GM04503 (cell line): ENCODE data around the gene FAM216B.
"Not testable (repeated sequence)": the region's sequence is repeated elsewhere in the genome, so short reads cannot be mapped to it uniquely, and the experiment has no call there.

ENCODE experiments used
- DNase-seq: peaks from one replicate; pipeline ENCODE4 v3.0.0-alpha.2; 2012; ENCODE audit warnings: low read depth

FAM216B gene

GRCh38 chr13:42786715-42787114, 5.3 kb downstream of the FAM216B start:
- DNase-seq: no peak

DNA sequence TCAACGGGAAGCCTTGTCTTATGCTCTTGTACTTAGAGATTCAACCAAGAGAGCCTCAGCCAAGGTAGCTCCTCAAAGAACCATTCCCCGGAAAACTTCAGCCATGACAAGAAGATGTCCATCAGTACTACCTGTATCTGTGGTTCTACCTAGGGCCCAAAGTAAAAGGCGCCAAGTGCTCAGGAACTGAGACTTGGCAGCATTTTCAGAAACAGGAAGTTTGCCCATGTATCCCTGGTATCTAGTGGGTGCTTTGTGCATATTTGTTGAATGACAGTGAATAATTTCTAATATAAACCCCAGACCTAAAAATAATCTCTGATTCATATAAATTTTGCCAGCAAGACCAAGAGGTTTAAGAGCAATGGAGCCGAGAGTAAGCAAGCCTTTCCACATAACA, 7.2 kb downstream of the FAM216B start:
- no peak for DNase-seq

DNA sequence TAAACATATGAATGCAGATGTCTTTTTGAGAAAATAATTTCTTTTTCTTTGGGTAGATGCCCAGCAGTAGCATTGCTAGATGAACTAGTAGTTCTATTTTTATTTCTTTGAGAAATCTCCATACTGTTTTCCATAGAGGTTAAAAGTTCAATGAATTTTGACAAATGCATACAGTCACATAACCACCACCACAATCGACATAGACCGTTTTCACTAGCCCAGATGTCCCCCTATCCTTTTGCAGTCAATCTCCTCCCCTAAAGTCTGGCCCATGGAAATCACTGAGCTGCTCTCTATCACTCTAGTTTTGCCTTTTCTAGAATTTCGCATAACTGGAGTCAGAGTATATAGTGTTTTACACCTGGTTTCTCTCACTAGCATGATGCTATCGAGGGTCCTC, 10.8 kb downstream of the FAM216B start:
- no peak for DNase-seq

GRCh38 chr13:42794577-42795275, 13.3 kb downstream of the FAM216B start:
- no peak for DNase-seq

GRCh38 chr13:42795666-42796065, 14.3 kb downstream of the FAM216B start:
- no peak for DNase-seq

DNA sequence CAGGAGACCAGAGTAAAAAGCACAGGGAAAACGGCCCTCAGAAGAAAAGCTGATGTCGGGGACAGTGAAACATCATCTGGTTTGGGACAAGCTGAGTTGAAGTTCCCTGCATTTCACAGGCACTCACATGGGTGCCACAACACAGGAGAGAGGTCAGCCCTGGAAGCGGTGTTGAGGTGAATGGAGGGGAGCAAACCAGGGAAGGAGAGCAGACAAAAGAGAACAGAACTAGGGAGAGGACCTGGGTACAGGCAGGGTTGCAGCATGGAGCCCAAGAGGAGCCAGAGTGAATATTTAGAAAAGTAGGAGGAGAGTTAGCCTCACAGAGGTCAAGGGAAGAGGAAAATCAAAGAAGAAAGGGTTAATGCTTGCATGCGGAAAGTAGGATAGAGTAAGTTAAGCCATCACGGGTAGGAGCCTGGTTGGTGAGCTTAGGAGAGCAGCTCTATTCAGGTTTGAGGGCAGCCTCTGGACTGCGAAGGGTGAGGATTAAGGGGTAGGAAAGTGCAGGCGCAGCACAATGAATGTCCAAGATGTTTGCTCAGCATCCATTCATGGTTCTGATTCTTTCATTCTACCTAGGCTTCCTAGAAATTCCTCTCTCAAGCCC, 15.5 kb downstream of the FAM216B start:
- no peak for DNase-seq

GRCh38 chr13:42798118-42798517, 16.7 kb downstream of the FAM216B start:
- DNase-seq: no peak

DNA sequence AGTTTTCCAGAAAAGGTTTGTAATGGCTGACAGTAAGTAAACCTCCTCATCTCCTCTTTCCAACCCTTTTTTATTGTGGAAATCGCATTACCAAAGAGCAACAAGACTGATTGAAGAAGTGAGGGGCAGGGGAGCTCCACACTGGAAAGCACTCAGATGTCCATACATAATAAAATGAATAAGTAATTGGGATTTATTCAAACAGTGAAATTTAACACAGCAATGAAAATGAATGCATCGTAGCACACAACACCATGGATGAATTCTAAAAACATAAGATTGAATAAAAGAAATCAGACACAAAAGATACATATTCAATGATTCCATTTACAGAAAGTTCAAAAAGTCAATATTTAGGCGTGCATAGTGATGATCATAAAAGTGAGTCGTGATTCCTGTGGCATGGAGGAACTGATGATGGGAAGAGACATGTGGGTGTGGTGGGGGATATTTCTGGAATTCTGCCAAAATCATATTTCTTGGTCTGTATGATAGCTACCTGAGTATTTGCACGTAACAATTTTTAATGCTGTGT, 18.8 kb downstream of the FAM216B start:
- no peak for DNase-seq

DNA sequence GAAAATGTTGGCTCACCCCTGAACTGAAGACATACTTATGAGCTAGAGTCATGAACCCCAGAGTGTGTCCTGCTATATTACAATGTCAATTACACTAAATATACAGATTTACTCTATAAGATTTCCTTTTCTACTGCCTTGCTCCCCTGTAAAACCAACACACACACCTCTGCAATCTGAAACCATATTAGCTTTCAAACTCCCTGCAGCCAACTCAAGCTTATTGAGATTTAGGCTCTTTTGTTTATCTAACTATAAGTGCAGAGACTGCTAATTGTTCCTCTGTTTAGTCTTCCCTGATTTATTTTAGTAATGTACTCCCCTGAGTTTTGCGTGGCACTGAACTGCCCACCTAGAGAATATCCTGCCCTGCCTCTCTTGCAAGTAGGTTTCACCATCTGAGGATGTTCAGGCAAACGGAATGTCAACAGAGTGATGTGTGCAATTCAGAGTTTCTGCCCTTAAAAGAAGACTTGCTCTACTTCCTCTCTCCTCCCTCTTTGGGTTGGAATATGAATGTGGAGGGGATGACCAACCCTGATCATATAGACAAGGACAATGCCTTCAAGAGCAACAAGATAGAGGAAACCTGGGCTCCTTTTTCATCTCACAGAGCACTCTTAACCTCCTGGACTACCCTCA, 22.3 kb downstream of the FAM216B start:
- no peak for DNase-seq

GRCh38 chr13:42804244-42804874, 23.0 kb downstream of the FAM216B start:
- no peak for DNase-seq

GRCh38 chr13:42807241-42807640, 25.9 kb downstream of the FAM216B start:
- no peak for DNase-seq

- DNase-seq: no peak
Observed at GRCh38 chr13:42807866-42808265, 26.5 kb downstream of the FAM216B start.

DNA sequence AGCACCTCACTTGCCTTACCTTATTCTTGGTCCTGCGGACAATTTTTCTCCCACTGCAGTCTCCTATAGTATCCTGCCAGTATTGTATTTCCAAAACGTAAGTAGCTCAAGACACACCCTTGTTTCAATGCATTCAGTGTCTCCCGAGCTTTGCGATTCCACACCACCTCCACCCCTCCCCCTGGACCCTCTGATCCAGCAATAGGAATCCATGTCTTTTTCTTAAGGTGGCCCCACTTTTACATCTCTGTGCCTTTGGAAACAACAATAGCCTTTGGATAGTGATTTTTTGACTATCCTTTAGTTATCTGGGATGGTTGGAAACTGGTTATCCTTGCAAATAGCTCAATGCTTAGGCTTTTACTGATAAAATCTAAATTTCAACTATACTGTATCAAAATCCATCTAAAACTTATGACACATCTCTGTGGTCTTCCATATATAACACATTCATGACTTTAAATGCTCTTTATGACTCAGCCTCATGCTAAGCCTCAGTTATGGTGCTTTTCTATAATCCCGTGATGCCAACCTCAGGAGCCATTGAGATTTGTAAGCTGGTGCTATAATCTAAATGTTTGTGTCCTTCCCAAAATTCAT, 27.1 kb downstream of the FAM216B start:
- DNase-seq: no peak

DNA sequence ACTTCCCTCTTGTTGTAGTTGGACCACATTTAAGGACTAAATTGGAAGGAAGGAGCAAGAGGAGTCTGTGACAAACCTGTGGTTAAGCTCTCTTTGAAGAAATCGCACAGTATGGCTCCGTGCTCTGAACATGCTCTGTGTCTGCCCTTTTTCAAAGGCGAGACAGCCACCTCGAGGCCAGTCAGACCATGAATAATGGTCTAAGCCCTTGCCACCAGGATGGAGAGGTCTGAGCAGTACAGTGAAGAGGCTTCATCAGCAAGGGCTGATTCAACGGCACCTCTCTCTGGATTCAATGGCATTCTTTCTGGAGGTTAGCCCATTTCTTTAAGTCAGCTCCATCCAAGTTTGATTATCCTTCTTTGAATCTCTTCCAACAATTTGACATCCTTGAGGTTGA, 30.9 kb downstream of the FAM216B start:
- no peak for DNase-seq

GRCh38 chr13:42814868-42815267, 33.5 kb downstream of the FAM216B start:
- DNase-seq: peak; percentile 59

DNA sequence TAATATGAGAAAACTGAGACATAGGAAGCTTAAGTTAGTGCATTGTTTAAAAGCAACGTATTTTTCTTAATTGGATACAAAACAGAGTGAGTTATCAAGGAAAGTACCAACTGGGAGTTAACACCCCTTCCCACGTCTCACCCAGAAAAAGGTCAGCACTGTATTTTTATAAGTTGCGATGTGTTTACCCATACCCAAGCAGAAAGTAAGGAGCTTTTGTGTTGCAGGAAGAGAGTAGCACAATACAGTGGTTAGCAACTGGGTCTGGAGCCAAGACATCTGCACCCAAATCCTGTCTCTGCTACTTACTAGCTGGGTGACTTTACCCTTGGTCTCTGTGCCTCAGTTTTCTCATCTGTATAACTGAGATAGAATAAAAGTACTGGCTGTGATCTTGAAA, 34.3 kb downstream of the FAM216B start:
- DNase-seq: no peak

DNA sequence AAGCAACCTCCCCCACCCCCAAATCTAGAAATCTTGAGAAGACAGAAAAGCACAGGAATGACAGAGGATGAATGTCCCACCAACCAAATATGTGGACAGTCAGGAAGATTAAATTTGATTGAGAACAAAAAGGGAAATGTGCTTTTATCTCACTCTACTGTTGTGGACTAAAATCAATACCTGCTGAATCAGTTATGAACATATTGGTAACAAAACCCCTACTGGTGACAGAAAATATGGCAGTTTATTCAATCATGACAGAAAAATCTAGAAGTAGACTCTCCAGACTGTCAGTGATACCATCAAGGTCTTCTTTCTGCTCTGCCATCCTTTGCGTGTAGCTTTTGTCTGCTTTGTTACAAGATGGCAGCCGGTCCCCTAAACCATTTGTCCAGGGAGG, 35.2 kb downstream of the FAM216B start:
- no peak for DNase-seq

DNA sequence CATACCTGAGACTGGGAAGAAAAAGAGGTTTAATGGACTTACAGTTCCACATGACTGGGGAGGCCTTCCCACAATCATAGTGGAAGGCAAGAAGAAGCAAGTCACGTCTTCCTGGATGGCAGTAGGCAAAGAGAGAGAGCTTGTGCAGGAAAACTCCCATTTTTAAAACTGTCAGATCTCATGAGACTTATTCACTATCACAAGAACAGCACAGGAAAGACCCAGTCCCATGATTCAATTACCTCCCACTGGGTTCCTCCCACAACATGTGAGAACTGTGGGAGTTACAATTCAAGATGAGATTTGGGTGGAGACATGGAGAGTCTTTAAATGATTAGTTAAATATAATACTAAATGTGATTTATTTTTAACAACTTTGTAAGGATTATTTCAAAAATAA, 38.3 kb downstream of the FAM216B start:
- DNase-seq: not testable (repeated sequence)

DNA sequence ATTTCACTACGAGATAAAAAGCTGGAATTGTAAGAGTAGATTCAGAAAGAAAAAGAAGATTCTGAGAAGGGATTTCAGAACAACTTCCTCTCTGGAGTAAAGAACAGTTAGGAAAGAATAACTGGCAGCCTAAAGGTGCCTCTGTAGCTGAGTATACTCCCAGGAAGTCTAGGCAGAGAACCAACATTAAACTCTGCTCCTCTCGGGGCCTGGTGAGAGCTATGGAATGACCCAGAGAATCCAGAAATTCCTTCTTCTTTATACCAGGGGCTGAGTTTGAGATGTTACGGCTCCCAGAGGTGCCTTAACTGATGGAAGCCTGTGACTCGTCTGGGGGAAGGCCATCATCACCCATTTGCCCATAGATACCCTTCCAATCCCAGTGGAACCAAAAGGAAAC, 39.1 kb downstream of the FAM216B start:
- DNase-seq: no peak

DNA sequence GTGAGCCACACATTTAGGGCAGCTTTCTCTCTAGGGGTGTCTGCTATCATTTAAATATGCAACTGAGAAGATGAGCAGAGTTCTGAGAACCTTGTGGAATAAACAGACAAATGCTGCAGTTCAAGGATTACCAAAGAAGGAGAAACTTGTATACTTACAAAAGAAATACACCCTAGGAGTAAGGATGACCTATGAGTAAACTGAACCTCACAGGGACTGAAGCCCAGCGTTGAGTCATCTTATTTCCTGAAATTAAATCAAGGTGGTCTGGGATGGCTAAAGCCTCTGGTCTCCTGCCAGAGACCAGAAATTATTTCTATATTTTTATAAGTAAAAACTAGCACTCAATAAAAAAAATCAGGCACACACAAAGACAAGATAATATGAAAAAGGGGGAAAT, 40.1 kb downstream of the FAM216B start:
- DNase-seq: no peak

DNA sequence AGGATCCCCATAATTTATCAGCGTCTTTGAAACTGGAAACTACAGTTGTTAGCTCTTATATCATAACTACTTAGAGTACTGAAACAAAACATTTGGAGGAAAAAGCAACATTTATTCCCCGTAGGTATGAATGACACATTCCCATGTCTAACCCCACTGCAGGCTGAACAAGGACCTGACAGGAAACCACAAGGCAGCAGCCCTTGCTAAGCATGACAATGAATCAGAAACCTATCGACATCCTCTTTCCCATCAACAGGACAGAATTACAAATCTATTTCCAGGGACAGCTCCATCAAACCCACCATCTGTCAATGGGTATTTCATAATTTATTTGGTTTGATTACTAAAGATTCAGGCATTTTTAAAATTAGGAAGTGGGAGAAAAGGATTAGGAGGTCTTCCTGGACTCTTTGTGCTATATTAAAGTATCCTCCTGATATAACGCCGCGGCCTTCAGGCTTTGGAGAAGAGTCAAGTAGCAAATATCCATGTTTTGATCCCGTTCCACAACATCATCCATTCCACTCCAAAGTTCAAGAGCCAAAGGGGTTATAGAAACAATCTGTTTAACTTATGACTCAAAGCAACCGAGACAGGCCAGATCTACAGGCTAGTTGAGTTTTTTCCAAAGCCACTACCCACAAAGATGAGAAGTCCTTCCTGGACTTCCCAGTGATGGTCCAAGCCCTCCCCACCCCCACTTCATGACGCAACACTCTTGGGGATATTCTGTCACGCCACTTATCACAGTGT, 51.1 kb downstream of the FAM216B start:
- DNase-seq: peak; percentile 83

- DNase-seq: no peak
Observed at GRCh38 chr13:42834946-42835345, 53.6 kb downstream of the FAM216B start.
